ENCODE data around the gene PALM.
"Not testable (repeated sequence)": the region's sequence is repeated elsewhere in the genome, so short reads cannot be mapped to it uniquely, and the experiment has no call there.

The PALM gene

DNA sequence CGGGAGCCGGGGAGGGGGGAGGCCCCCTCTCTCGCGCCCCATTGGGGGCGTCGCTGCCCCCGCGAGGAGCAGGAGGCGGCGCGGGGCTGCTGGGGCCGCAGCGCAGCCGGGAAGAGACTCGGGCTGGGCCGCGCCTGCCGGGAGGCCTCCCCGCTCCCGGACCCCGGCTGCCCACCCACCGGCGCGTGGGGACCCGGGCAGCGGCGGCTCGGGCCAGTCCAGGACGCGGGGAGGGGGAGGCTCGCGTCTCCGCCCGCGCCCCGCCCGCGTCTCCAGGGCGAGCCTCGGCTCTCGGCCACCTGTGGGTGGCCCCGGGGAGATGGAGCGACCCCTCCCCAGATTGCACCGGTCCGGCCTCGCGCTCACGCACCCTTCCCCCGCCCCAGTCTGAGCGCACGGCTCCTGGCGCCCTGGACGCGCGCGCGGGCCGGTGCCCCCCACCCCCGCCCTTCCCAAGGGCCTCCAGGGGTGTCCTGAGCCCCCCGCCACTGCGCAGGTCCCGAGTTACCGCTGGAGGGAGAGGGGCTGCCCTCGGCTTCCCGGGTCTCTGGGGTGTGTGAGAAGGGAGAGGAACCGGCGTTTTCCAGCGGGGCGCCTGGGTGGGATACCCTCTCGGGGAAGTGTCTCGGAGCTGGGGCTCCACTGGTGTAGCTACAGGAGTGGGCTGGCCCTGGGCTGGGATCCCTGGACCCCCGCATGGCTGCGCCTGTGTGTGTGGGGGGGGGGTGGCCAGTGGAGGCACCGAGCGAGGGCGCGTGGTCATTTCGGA, 645 bp downstream of the PALM start:
- no peak for DNase-seq

DNA sequence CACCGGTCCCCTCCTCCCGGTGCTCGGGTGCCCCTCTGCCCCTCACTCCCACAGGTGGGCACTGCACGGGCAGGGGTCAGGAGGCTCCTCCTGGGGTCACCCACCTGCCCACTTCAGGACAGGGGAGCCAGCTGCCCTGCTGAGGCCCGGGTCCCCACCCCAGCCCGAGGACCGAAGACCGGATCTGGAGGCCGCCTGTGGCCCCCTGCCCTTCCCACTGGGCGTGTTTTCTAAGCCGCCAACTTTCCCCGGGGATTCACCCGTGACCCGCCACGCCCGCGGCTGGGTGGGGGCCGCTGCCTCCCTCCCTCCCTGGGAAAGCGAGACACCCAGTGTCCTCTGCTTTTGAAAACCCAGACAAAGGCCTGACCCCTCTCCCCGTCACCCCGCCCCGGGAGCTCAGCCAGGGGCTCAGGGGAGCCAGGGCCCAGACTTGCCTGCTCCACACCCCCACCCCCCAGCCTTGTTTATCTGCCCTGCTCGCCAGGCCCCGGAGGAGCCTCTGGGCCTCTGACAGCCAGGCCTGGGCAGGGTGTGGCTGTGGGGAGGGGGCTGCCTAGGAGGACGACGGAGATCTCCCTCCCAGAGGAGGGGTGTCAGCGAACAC, 1.3 kb downstream of the PALM start:
- no peak for DNase-seq

DNA sequence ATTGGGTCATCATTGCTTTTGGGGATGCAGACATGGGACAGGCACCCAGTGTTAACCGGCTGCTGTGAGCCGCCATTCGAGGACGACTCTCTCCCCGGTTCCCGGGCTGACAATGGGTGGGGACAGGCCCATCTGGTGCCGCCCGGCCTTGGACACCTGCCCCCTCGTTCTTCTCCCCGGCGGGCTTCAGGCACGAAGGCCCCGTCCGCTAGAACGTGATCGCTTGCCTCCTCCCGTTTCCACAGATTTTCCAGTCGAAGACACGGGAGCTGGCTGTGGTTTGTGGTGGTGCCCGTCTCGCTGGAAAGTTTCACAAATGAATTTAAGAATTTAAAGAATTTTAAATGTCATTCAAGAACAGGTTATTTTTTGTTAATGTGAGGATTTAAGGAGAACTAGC, 2.0 kb downstream of the PALM start:
- no peak for DNase-seq

DNA sequence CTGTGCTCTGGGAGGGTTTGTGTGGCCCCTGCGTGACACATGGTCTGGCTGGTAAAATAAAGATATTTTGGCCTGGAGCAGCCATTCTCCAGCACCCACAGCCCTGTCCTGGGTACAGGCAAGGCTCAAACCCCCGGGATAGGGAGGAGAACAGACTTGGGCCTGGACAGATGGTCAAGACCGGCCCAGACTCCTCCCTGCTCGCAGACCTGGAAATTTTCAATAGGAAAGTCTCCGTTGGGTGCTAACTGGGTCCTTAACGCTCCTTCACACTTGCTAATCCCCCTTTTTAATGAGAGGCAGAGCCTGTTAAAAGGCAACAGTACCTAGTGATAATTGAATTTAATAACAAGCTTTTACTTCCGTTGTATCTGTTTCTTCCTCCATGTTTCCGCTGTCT, 2.5 kb downstream of the PALM start:
- no peak for DNase-seq

DNA sequence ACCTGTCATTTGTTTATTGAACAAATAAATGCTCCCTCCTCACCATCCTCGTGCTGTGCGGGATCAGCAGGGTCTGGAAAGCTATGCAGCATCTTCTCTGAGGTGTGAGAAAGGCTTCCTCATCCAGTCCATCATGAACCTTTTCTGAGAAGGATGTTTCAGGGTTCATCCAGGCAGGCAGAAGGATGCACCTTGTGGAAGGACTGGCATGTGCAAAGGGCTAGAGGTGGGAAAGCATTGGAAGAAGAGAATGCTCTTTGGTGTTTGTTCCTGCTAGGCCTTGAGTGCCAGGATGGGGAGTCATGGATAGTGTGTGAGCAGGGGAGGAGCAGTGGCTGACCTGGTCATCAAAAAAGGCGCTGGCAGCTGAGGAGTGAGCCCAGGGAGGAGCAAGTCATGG, 6.6 kb downstream of the PALM start:
- no peak for DNase-seq

DNA sequence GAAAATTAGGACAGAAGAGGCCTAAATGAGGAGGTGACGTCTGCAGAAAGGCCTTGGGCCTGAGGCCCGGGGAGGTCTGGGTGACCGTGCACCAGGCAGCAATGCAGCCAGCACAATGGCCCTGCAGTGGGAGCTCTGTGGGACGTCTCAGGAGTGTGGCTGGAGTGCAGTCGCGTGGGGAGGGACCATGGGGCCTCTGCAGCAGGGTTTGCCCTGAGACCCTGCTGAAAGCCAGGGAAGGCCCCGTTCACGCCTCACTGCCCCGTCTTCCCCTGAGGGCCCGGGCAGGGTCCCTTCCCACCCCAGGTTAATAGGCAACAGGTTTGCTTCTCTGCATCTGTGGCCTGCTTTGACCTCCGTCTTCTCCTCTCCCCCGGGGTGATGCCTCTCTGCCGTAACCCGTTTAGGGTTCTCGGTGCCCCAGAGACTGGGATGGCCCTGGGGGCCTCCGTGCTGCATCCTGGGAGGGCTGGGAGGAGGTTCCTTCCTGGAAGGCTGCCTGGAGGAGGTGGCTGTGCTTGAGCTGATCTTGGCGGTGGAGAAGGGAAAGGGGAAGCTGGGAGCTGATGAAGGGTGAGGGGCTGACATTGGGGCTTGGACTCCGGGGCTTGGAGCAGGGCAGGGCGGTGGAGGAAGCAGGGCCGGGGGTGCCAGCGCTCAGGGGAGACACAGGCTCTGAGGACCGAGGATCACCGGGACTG, 9.7 kb downstream of the PALM start:
- no peak for DNase-seq

DNA sequence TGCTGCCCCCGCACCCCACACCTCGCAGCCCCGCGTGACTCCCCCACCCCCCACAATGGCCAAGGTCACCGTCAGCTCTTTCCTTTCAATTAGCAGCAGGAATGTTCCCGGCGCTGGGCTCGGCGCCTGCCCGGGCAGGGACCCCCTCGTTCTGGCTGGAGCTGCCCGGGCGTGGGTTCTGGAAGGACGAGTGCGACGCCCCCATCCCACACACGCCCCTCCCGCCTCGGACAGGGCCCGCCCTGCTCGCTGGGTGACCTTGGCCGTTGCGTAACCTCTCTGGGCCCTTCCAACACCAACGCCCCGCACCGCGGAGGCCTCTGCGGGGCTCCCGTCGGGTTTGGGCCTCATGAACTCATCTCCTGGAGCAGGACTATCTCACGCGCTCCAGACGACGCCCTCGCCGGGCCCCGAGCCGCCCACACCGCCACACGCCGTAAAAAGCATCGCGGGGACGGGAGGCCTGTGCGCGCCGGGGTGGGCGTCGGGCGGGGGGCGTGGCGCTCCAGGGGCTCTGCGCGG, 10.3 kb downstream of the PALM start:
- DNase-seq, result no peak

DNA sequence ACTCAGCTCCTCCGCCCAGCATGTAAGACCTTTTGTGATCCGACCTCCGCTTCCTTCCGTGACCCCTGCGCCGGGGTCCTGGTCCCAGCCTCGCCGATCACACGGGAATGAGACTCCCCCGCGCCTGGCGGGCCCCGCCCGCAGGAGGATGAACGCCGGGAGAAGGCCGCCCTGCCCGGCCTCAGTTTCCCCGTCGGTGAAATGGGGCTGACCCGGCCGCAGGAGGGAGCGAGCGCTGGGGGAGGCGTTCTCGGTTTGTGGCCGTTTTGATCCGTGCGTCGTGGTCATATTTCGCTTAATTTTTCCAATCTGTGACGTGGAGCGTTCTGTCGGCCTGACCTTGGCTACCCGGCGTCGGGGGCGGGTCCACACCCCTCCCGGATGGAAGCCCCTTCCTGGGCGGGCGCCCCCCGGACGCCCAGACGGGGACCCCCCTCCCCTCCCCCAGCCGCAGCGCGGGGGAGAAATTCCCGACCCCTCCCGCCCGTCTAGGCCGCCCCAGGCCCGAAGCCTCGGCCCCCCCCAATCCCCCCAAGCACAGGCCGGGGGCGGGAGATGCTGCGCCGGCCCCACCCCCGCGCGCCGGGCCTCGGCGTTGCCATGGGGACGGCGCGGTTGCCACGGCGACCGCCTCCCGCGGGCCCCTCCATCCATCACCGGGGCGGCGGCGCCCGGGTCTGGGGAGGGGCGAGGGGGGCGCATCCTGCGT, 11.1 kb downstream of the PALM start:
- DNase-seq, result no peak

DNA sequence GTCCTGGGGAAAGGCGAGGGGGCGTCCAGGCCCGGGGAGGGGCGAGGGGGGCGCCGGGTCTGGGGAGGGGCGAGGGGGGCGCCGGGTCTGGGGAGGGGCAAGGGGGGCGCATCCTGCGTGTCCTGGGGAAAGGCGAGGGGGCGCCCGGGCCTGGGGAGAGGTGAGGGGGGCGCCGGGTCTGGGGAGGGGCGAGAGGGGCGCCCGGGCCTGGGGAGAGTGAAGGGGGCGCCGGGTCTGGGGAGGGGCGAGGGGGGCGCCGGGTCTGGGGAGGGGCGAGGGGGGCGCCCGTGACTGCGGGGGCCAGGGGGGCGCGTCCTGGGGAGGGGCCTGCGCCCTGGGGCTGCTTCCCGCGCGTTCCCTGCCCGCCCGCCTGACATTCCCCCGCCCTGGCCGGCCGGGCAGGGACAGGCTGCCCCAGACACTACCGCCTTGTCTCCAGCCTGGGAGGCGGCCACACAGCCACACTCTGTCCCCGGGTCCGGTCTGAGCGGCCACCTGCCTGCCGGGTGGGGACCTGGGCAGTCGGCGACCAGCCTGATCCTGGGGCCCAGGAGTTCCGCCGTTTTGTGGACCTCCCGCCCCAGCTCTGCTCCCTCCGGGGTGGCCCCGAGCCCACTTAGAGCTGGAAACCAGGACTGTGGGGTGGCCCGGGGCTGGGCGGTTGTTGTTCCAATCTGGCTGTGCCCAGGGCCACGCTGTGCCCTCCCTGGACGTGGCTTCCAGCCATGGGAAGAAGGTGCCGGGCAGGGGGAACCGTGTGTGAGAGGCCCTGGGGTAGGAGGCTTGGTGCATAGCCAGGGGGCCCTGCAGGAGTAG, 11.8 kb downstream of the PALM start:
- DNase-seq, result no peak

DNA sequence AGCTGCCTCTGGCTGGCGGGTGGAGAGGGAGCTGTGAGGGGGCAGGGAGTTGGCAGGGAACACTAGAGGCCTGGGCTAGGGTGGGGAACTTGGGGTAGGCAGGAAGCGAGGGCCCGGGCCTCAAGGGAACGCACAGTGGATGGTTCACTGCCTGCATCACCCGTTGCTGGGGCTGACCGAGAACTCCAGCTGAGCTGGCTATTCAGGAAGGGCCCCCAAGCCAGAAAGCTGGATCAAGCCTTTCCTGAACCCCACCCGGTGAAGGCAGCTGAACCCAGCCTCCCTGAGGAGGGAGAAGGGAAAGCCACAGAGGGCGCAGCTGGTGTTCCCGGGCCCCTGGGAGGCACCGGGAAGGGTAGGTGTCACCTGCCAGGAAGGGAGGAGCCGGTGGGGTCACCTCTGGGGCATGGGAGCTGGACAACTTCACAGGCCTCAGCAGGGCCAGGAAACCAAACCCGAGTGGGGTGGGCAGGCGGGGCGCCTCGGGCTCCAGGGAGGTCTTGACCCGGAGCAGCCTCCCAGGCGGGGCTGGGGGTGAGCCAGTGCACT, 13.9 kb downstream of the PALM start:
- no peak for DNase-seq

DNA sequence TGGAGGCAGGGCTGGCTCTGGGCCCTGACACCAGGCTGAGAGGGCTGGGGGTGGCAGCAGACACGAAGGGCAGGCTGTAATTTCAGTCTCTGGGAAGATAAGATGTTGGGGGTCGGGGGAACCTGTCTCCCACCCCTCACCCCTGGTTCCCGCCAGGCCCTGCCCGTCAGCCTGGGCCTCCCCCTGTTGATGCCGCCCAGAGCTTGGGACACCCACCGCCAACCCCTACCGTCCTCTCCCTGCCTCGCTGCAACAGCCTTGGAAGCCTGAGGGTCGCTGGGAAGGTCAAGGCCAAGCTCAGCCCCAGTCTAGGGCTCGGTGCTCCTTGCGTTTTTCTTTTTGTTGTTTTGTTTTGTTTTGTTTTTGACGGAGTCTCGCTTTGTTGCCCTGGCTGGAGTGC, 14.5 kb downstream of the PALM start:
- no peak for DNase-seq

DNA sequence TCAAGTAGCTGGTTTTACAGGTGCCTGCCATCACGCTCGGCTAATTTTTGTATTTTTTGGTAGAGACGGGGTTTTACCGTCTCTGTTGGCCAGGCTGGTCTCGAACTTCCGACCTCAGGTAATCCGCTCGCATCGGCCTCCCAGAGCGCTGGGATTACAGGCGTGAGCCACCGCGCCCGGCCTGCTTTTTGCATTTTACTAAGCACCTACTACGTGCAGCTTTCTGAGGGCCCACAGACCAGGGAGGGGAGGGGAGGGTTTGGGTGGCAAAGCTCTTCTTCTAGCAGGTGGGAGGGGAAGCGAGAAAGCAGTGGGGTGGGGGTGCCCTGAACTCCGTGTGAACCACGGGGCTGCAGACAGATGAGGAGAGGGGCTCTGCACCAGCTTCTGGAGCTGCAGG, 15.0 kb downstream of the PALM start:
- DNase-seq, result no peak

DNA sequence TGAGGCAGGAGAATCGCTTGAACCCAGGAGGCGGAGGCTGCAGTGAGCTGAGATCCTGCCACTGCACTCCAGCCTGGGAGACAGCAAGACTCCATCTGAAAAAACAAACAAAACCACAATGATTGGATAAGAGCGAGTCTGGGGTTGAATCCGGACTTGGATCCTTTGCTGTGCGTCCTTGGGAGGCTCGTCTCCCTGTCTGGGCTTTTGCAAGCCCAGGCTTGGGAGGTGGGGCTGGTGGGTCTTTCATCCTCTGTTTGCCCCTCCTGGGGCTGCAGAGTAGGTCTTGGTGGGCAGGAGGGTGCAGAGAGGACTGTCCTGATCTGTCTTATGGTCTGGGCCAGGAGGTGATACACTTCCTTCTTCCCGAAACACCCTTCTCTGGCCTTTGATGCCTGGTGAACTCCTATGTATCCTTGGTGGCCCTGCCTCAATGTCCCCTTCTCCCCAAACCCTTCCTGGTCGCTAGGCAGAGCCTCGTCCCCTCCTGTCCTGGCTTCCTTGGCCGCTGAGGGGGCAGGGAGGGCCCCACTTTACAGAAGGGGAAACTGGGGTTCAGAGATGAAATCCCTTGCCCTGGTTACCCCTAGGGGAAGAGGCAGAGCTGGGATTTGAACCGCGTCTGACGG, 16.8 kb downstream of the PALM start:
- no peak for DNase-seq

DNA sequence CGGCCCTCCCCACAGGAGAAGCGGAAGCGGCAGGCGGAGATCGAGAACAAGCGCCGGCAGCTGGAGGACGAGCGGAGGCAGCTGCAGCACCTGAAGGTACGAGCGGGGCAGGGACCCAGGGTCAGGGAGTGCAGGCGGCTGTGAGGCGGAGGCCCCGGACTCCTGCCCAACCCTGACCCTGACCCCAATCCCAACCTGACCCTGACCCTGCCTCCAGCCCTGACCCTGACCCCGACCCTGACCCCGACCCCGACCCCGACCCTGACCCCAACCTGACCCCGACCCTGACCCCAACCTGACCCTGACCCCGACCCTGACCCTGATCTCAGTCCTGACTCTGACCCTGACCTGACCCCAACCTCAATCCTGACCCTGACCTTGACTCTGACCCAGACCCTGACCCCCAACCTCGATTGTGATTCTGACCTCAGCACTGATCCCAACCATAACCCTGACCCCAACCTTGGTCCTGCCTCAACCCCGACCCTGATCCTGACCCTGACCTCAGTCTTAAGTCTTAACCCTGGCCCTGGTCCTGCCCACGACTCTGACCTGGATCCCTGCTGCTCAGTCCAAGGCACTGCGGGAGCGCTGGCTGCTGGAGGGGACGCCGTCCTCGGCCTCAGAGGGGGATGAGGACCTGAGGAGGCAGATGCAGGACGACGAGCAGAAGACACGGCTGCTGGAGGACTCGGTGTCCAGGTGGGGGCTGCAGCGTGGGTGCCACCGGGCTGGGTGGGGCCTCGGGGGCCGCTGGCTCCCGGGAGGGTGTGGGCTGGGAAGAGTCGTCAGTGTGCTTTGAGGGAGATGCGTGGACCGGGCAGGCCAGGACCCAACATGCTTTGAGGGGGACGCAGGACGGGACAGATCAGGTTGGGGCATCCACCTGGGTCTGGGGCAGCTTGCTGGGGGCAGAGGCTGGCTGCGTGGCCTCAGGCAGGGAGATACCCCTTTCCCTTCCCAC, 18.5 kb downstream of the PALM start:
- DNase-seq, result no peak

DNA sequence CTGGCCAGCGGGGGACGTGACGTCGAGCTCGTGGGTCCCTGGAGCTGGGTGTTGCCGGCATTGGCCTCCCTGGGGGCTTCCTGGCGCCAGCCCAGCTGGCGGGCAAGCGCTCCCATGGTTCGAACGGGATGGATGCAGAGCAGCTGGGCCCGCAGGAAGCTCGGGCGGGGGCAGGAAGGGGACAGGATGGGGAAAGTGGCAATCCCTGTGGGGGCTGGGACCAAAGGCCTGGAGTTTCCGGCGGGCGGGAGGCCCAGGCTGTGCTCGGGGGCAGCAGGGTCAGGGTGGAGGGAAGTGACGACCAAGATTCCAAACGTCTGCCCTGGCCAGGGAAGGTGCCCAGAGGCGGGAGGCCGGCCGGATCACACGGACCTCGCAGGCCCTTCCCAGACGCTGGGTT, 19.3 kb downstream of the PALM start:
- no peak for DNase-seq

DNA sequence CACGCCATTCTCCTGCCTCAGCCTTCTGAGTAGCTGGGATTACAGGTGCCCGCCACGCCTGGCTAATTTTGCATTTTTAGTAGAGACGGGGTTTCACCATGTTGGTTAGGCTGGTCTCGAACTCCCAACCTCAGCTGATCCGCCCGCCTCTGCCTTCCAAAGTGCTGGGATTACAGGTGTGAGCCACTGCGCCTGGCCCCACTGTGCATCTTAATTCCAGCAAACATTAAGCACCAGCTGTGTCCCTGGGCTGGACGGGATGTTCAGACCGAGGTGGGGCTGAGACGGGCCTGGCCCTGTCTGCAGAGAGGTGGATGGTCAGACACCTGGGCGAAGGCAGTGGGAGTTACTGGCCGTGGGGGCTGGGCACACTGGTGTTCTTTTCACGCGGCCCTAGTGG, 20.8 kb downstream of the PALM start:
- not testable (repeated sequence) for DNase-seq

DNA sequence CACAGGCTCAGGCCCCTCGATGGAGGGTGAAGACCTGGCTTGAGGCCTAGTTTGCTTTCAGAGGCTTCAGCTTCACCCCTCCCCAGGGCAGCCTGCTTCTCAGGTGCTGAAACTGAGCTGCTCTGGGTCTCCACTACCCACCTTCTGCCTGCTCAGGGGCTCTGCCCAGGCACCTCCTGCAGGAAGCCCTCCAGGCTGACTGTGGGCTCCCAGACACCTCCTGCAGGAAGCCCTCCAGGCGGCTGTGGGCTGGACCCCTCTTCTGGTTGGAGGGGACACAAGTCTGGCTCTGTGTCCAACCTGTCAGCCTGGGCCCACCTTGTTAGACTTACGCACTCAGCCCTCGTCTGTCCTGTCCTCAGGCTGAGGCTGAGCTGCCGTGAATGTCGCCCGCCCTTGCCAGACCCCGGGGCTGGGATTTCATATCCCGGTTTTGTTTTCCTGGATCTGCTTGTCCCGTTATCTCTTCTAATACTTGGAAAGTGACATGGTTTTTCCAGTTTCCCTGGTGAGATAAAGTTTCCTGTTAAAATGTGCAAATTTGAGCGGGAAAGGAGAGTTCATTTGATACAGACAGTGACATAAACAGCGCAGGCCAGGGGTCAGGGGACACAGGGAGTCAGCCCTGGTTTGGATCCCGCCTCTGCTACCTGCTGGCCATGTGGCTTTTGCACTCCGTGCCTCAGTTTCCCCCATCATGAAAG, 21.4 kb downstream of the PALM start:
- DNase-seq, result no peak

DNA sequence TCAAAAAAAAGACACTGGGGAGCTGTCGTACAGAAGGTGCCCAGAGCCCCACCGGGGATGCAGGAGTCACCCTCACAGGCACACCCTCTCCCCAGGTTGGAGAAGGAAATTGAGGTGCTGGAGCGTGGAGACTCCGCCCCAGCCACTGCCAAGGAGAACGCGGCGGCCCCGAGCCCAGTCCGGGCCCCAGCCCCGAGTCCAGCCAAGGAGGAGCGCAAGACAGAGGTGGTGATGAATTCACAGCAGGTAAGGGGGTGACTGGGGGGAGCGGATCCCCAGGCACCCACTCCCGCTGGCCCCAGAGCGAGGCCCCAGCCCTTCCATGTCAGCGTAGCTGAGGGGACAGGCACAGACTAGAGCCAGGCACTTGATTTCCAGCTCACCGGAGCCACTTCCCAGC, 22.3 kb downstream of the PALM start:
- no peak for DNase-seq

DNA sequence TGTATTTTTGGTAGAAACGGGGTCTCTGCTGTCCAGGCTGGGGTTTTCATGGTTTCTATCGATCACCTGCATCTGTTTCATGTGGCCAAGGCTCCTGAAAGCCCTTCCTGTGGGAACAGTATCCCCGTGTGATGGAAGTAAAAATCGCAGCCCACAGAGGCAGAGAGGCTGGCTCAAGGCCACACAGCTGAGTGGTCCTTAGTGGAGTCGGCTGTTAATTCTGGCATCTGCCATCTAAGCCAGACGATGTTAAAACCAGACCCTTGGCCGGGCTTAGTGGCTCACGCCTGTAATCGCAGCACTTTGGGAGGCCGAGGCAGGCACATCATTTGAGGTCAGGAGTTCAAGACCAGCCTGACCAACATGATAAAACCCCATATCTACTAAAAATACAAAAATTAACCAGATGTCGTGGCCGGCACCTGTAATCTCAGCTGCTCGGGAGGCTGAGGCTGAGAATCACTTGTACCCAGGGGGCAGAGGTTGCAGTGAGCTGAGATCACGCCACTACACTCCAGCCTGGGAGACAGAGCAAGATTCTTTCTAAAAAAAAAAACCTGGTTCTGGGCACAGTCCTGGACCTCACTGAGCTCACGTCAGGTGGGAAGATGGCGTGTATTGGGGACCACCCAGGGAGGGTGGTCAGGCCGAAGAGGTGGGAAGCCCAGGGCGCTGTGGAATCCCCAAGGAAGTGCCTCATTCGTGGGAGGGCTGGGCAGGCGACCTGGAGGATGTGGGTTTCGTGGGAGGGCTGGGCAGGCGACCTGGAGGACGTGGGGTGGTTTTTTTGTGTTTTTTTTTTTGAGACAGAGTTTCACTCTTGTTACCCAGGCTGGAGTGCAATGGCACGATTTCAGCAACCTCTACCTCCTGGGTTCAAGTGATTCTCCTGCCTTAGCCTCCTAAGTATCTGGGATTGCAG, 23.7 kb downstream of the PALM start:
- no peak for DNase-seq

All from activated CD4-positive, alpha-beta T cell treated with anti-CD3 and anti-CD28 coated beads for 4 hours (primary cell).